Endothelial cell of umbilical vein (primary cell): Measurements from ENCODE around the gene TFAM. TPM values are rescaled to one million over a fixed set of nuclear protein-coding genes. Genes with fewer than 3 reads are reported as not detected.

Experiments used
- BruUV-seq: library from RNA; stranded (reverse); fragments of 400-500 nt; replicated peaks from 2 replicates; lab custom pipeline; 2021; lab: Mats Ljungman, UMichigan
- CTCF ChIA-PET: fragments of 300-600, 350-600 bp; sonication (Branson Sonifier 250); formaldehyde crosslinking; loops from one replicate; lab custom pipeline; 2021; ENCODE audit warnings: antibody characterized with exemption, inconsistent platforms; lab: Charles Lee
- POLR2A ChIA-PET: fragments of 300-600, 350-600 bp; sonication (Branson Sonifier 250); formaldehyde crosslinking; loops from one replicate; lab custom pipeline; 2021; ENCODE audit warnings: antibody characterized with exemption, inconsistent platforms; lab: Charles Lee
- DNase-seq: peaks from one replicate; pipeline ENCODE4 v3.0.0-alpha.2; 2011; ENCODE audit warnings: low read depth, low spot score
- FAIRE-seq: peaks from 2 replicates; lab custom pipeline; 2011; peaks lifted over from hg19 to GRCh38; lab: Jason Lieb, UNC
- H2AFZ ChIP-seq: 2 replicates; pipeline ENCODE4 v1.6.0; 2012; ENCODE audit warnings: low read depth, low read length, control low read depth, inconsistent platforms
- H3K27ac ChIP-seq: 2 replicates; pipeline ENCODE4 v1.5.1; 2011; ENCODE audit warnings: low read depth, mild to moderate bottlenecking, control low read depth, low read length, moderate library complexity; ENCODE audit not compliant: insufficient read depth
- H3K27me3 ChIP-seq, 2 experiments: 2 replicates each; pipeline versions ENCODE4 v1.6.0 to v1.6.1; 2011; ENCODE audit warnings: low read length in 2 of 2, mixed read lengths in 1 of 2; ENCODE audit not compliant: control insufficient read depth in 2 of 2, insufficient read depth in 2 of 2
- H3K36me3 ChIP-seq, 2 experiments: 2 replicates in 1 of 2; 3 replicates in 1 of 2; pipeline ENCODE4 v1.5.1; 2011; ENCODE audit warnings: low read length in 2 of 2, mild to moderate bottlenecking in 1 of 2, moderate library complexity in 1 of 2; ENCODE audit not compliant: control insufficient read depth in 2 of 2, insufficient read depth in 2 of 2; ENCODE audit errors: extremely low read depth in 1 of 2
- H3K4me1 ChIP-seq: 3 replicates; pipeline ENCODE4 v1.5.1; 2011; ENCODE audit warnings: mild to moderate bottlenecking, low read length; ENCODE audit not compliant: control insufficient read depth, insufficient read depth; ENCODE audit errors: extremely low read depth
- H3K4me2 ChIP-seq: 2 replicates; pipeline ENCODE4 v1.6.1; 2011; ENCODE audit warnings: low read length, control low read depth, mixed read lengths; ENCODE audit not compliant: insufficient read depth
- H3K4me3 ChIP-seq, 3 experiments: fragments of 200-600 bp in 1 of 3; sonication (generic), shearing (Covaris generic) in 1 of 3; replicated peaks in 1 of 3; 2 replicates each; pipeline ENCODE4 v1.5.1; 2011 to 2016; ENCODE audit warnings: control low read depth in 3 of 3, low read length in 3 of 3, mild to moderate bottlenecking in 2 of 3, inconsistent platforms in 1 of 3, low read depth in 1 of 3, moderate library complexity in 1 of 3; ENCODE audit not compliant: insufficient read depth in 1 of 3
- H3K79me2 ChIP-seq: 2 replicates; pipeline ENCODE4 v1.6.0; 2012; ENCODE audit warnings: low read length, inconsistent platforms; ENCODE audit not compliant: control insufficient read depth, insufficient read depth
- H3K9ac ChIP-seq: replicated peaks from 2 replicates; pipeline ENCODE3; 2011; ENCODE audit warnings: low read length, control low read depth; ENCODE audit not compliant: insufficient read depth; ENCODE audit errors: extremely low read depth
- H3K9me1 ChIP-seq: replicated peaks from 3 replicates; pipeline ENCODE4 v1.6.0; 2011; ENCODE audit warnings: mild to moderate bottlenecking, low read length; ENCODE audit not compliant: control insufficient read depth, insufficient read depth; ENCODE audit errors: extremely low read depth
- H3K9me3 ChIP-seq: replicated peaks from 2 replicates; pipeline ENCODE4 v1.5.1; 2012; ENCODE audit warnings: low read length, inconsistent platforms; ENCODE audit not compliant: control insufficient read depth, insufficient read depth
- H4K20me1 ChIP-seq: replicated peaks from 2 replicates; pipeline ENCODE3; 2011; ENCODE audit warnings: mild to moderate bottlenecking, low read length; ENCODE audit not compliant: control insufficient read depth, insufficient read depth; ENCODE audit errors: extremely low read depth
- CTCF ChIP-seq, 2 donors: IDR thresholded peaks; 1 replicate in 1 of 2; 2 replicates in 1 of 2; pipeline ENCODE4 v1.5.1; 2011; ENCODE audit warnings: low read length in 2 of 2, mild to moderate bottlenecking in 2 of 2, moderate library complexity in 2 of 2, control low read depth in 1 of 2, inconsistent platforms in 1 of 2, low read depth in 1 of 2; ENCODE audit not compliant: insufficient read depth in 1 of 2; ENCODE audit errors: extremely low read depth in 1 of 2
- EZH2 ChIP-seq: IDR thresholded peaks from 2 replicates; pipeline ENCODE4 v1.6.1; 2012; ENCODE audit warnings: borderline replicate concordance, low read depth, mild to moderate bottlenecking, moderate library complexity, low read length, inconsistent platforms; ENCODE audit not compliant: severe bottlenecking
- FOS ChIP-seq: IDR thresholded peaks from 2 replicates; pipeline ENCODE4 v1.6.1; 2011; ENCODE audit warnings: mild to moderate bottlenecking, low read length, moderate library complexity, borderline replicate concordance; ENCODE audit not compliant: insufficient read depth
- GATA2 ChIP-seq: IDR thresholded peaks from 2 replicates; pipeline ENCODE4 v1.7.0; 2011; ENCODE audit warnings: low read depth, mild to moderate bottlenecking, moderate library complexity, mixed read lengths, low read length; ENCODE audit not compliant: insufficient read length, insufficient read depth
- JUN ChIP-seq: IDR thresholded peaks from 2 replicates; pipeline ENCODE4 v1.6.1; 2011; ENCODE audit warnings: borderline replicate concordance, low read depth; ENCODE audit not compliant: insufficient read length, insufficient read depth
- MYC ChIP-seq: IDR thresholded peaks from one replicate; pipeline ENCODE4 v1.6.1; 2011; ENCODE audit warnings: mild to moderate bottlenecking, low read depth, low read length
- POLR2A ChIP-seq: IDR thresholded peaks from 2 replicates; pipeline ENCODE4 v1.6.1; 2012; ENCODE audit warnings: low read depth, mild to moderate bottlenecking, control low read depth, low read length
- POLR2AphosphoS5 ChIP-seq: IDR thresholded peaks from 2 replicates; pipeline ENCODE4 v1.6.1; 2012; ENCODE audit warnings: low read depth, mild to moderate bottlenecking, control low read depth, low read length, moderate library complexity; ENCODE audit not compliant: insufficient read depth
- dilution Hi-C: fragments of 300-500 bp; cut with MboI; formaldehyde crosslinking; loops from one replicate; pipeline ENCODE4 v1.15.0; 2019; ENCODE audit warnings: low sequenced_read_pairs; ENCODE audit not compliant: extremely low pct_ligation_motif_present
- intact Hi-C: fragments of 100-400 bp; cut with micrococcal nuclease; formaldehyde crosslinking; loops from one replicate; pipeline ENCODE4 v1.10.0; 2022
- polyA plus RNA-seq, 4 experiments: library from polyadenylated mRNA; depleted of rRNA in 3 of 4; stranded (reverse) in 3 of 4; unstranded in 1 of 4; fragments of >200 nt; gene quantifications; 2 replicates each; pipeline versions ENCODE4 v1.2.1 to v1.2.3, GENCODE V29; 2011 to 2012; ENCODE audit warnings: missing spikeins in 1 of 4
- total RNA-seq: library from RNA; stranded (reverse); gene quantifications from 2 replicates; pipeline ENCODE4 v1.2.3, GENCODE V29; 2021
- TF ChIP-seq, protein P1 (sequence below): IDR thresholded peaks from 2 replicates; pipeline ENCODE4 v1.6.1; 2011; ENCODE audit not compliant: insufficient read depth, insufficient read length

The TFAM gene
- total and polyA plus RNA-seq, 2 donors (not counting 3 experiments of a cell fraction or from before 2014, with no cell fraction given), result 21.3 to 45.1 TPM

- ChIA-PET CTCF (interaction anchor here (0.8 to 1.5 kb wide), 2 partner anchors 12 to 27 kb away, joined by 3 read pairs; no protein-coding TSS in a partner anchor), POLR2A (no interaction called here)
- TF ChIP-seq FOS (no peak), POLR2A (no peak), EZH2 (no peak), GATA2 (no peak), CTCF (IDR thresholded peaks at IDR 0.05; ENCODE audit: extremely low read depth in 1 of 2, insufficient read depth in 1 of 2, low read depth in 1 of 2, low read length in 2 of 2) (no peak), JUN (no peak), POLR2AphosphoS5 (no peak), MYC (no peak)
- TF ChIP-seq, protein P1, sequence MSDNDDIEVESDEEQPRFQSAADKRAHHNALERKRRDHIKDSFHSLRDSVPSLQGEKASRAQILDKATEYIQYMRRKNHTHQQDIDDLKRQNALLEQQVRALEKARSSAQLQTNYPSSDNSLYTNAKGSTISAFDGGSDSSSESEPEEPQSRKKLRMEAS, result no peak
- no peaks in the 10 kb centered on the region for H3K36me3 ChIP-seq
- DNase-seq, result no peak
- no TSS peak for BruUV-seq
- H3K79me2 ChIP-seq, result no peaks in the 10 kb centered on the region
- H3K4me3 ChIP-seq, result no peak overlapping the region
- intact Hi-C loops (no loop called here), dilution Hi-C loops (no loop called here)
- H3K27ac ChIP-seq, result no peak overlapping the region
- no peaks in the 10 kb centered on the region for H3K9me3 ChIP-seq
- H3K9me1 ChIP-seq, result no peaks in the 10 kb centered on the region
- FAIRE-seq, result no peak
- no peaks in the 10 kb centered on the region for H4K20me1 ChIP-seq
- H3K27me3 ChIP-seq, result peaks cover 2 to 8% of the 10 kb centered on the region in 2 experiments
- peaks cover 8% of the 10 kb centered on the region for H3K4me1 ChIP-seq
- H2AFZ ChIP-seq, result no peak overlapping the region
- H3K9ac ChIP-seq, result no peak overlapping the region
- no peak overlapping the region for H3K4me2 ChIP-seq
Measured at GRCh38 chr10:58438986-58439385, 53.8 kb downstream of the TFAM start.
